Mesendoderm (in vitro differentiated cells): ENCODE results near the gene DSCAML1.

ENCODE experiments used
- DNase-seq: peaks from one replicate; pipeline ENCODE4 v3.0.0; 2013
- H2AK5ac ChIP-seq: 2 replicates; pipeline ENCODE4 v1.6.1; 2013; ENCODE audit warnings: low read length, inconsistent platforms
- H2BK120ac ChIP-seq: 2 replicates; pipeline ENCODE4 v1.6.1; 2013; ENCODE audit warnings: low read depth, mild to moderate bottlenecking, low read length, moderate library complexity, mixed read lengths
- H2BK15ac ChIP-seq: replicated peaks from 2 replicates; pipeline ENCODE4 v1.6.1; 2013; ENCODE audit warnings: low read depth, mild to moderate bottlenecking, moderate library complexity
- H2BK5ac ChIP-seq: 2 replicates; pipeline ENCODE4 v1.6.1; 2013; ENCODE audit warnings: low read length, inconsistent platforms
- H3K18ac ChIP-seq: 2 replicates; pipeline ENCODE4 v1.6.1; 2013; ENCODE audit warnings: mild to moderate bottlenecking, low read length, mixed read lengths
- H3K23ac ChIP-seq: one replicate; pipeline ENCODE4 v1.6.1; 2013; ENCODE audit warnings: low read length
- H3K27ac ChIP-seq: 2 replicates; pipeline ENCODE4 v1.5.1; 2013; ENCODE audit warnings: low read depth, mild to moderate bottlenecking, inconsistent platforms, low read length, moderate library complexity
- H3K27me3 ChIP-seq: 2 replicates; pipeline ENCODE4 v1.6.1; 2013; ENCODE audit warnings: low read length, control low read depth, mild to moderate bottlenecking, inconsistent platforms; ENCODE audit not compliant: insufficient read depth, poor library complexity
- H3K36me3 ChIP-seq: 2 replicates; pipeline ENCODE4 v1.6.1; 2013; ENCODE audit warnings: low read length, inconsistent platforms; ENCODE audit not compliant: control insufficient read depth, insufficient read depth
- H3K4ac ChIP-seq: one replicate; pipeline ENCODE4 v1.6.1; 2013; ENCODE audit warnings: low read depth, mild to moderate bottlenecking, low read length, moderate library complexity
- H3K4me1 ChIP-seq: 2 replicates; pipeline ENCODE4 v1.6.1; 2013; ENCODE audit warnings: low read depth, low read length, inconsistent platforms; ENCODE audit not compliant: control insufficient read depth
- H3K4me2 ChIP-seq: 2 replicates; pipeline ENCODE4 v1.6.1; 2013; ENCODE audit warnings: low read length
- H3K4me3 ChIP-seq: 2 replicates; pipeline ENCODE4 v1.5.1; 2013; ENCODE audit warnings: mild to moderate bottlenecking, low read length
- H3K56ac ChIP-seq: one replicate; pipeline ENCODE4 v1.6.1; 2013; ENCODE audit warnings: low read length
- H3K79me1 ChIP-seq: 2 replicates; pipeline ENCODE4 v1.6.1; 2013; ENCODE audit warnings: low read length, inconsistent platforms
- H3K79me2 ChIP-seq: 2 replicates; pipeline ENCODE4 v1.6.1; 2013; ENCODE audit warnings: mild to moderate bottlenecking, low read length; ENCODE audit not compliant: control insufficient read depth, insufficient read depth
- H3K9ac ChIP-seq: 2 replicates; pipeline ENCODE4 v1.6.1; 2013; ENCODE audit warnings: low read length, inconsistent platforms
- H4K5ac ChIP-seq: one replicate; pipeline ENCODE4 v1.6.1; 2013; ENCODE audit warnings: low read length
- H4K8ac ChIP-seq: one replicate; pipeline ENCODE4 v1.6.1; 2013; ENCODE audit warnings: low read depth, mild to moderate bottlenecking, control low read depth, low read length, moderate library complexity
- WGBS: extraction: QIAGEN DNeasy Blood & Tissue Kit; methylation state at CpG from one replicate; pipeline ENCODE4 v1.1.7; 2013; ENCODE audit warnings: low lambda C conversion rate, missing lambda C conversion rate; ENCODE audit not compliant: insufficient coverage; ENCODE audit errors: extremely low coverage; 5-methylcytosine and 5-hydroxymethylcytosine counted together

Gene DSCAML1

DNA sequence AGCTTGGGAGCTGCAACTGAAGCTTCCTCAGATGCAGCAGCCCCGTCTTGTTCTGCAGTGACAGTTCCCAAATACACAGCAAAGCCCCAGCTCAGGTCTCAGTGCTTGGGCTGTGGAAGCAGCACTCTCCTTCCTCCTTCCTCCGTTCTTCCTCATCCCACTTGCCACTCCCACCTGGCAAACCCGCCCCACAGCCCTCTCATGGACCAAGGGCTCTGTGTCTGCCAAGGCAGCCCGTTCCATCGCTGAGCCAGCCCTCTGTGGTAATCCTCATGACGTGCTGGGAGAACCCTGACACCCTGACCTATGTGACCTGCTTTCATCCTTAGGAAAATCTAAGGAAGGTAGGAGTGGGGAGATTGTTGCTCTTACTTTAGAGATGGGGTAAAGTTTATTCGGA, 157.0 kb downstream of the DSCAML1 start:
- H4K8ac ChIP-seq = no peak overlapping the region
- no peak overlapping the region for H2BK120ac ChIP-seq
- H4K5ac ChIP-seq = no peak overlapping the region
- no peaks in the 10 kb centered on the region for H3K36me3 ChIP-seq
- no peak overlapping the region for H2AK5ac ChIP-seq
- H2BK15ac ChIP-seq = no peak overlapping the region
- no peak overlapping the region for H3K4me2 ChIP-seq
- H3K4me1 ChIP-seq = no peaks in the 10 kb centered on the region
- WGBS = no CpG with 5 or more reads among the region's 7 CpGs
- no peaks in the 10 kb centered on the region for H3K79me1 ChIP-seq
- H3K23ac ChIP-seq = no peak overlapping the region
- H2BK5ac ChIP-seq = no peak overlapping the region
- no peak for DNase-seq
- no peak overlapping the region for H3K27ac ChIP-seq
- no peaks in the 10 kb centered on the region for H3K79me2 ChIP-seq
- no peaks in the 10 kb centered on the region for H3K27me3 ChIP-seq
- no peak overlapping the region for H3K18ac ChIP-seq
- H3K56ac ChIP-seq = no peak overlapping the region
- H3K9ac ChIP-seq = no peak overlapping the region
- H3K4me3 ChIP-seq = no peak overlapping the region
- no peak overlapping the region for H3K4ac ChIP-seq

DNA sequence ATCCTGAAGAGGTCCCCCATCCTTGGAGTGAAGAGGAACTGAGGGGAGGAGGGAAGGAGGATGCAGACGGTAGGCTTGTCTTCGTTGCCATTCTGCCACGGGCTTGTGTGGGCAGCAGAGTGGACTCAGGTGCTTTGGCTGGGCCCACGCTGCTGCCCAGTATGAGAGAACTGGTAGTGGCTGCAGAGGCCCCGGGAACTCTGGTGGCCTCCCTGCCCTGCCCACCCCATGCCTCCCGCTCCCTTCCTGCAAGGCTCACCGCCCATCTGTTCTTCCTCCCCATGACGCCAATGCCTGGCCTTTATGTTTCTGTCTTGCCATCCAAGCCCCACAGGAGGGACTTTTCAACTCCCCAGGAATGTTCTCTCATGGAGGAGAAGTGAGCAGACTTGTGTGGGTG, 157.4 kb downstream of the DSCAML1 start:
- Histone ChIP-seq H2BK15ac (no peak overlapping the region), H3K4me1 (no peaks in the 10 kb centered on the region), H4K8ac (no peak overlapping the region), H3K18ac (no peak overlapping the region), H3K4me2 (no peak overlapping the region), H3K56ac (no peak overlapping the region), H3K79me2 (no peaks in the 10 kb centered on the region), H3K79me1 (no peaks in the 10 kb centered on the region), H3K9ac (no peak overlapping the region), H2BK5ac (no peak overlapping the region), H3K27ac (no peak overlapping the region), H3K36me3 (no peaks in the 10 kb centered on the region), H3K4me3 (no peak overlapping the region), H2AK5ac (no peak overlapping the region), H3K4ac (no peak overlapping the region), H3K27me3 (no peaks in the 10 kb centered on the region), H4K5ac (no peak overlapping the region), H3K23ac (no peak overlapping the region), H2BK120ac (no peak overlapping the region)
- DNase-seq = no peak
- WGBS = no CpG with 5 or more reads among the region's 8 CpGs

DNA sequence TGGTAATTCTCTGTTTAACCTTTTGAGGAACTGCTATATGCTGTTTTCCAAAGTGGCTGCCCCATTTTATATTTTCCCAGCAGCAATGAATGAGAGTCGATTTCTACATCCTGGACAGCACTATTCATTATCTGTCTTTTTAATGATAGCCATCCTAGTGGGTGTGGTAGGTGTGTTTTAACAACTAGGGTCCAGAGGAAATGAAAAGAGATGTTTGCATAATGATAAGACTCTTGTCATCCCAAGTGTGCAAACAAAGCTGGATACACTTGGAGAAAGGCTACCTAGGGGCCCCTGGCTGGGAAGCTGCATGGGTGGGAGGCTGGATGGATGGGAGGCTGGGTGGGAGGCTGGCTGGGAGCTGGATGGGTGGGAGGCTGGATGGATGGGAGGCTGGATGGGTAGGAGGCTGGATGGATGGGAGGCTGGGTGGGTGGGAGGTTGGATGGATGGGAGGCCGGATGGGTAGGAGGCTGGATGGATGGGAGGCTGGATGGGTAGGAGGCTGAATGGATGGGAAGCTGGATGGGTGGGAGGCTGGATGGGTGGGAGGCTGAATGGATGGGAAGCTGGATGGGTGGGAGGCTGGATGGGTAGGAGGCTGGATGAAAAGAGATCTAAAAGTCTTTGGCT, 158.0 kb downstream of the DSCAML1 start:
- no peaks in the 10 kb centered on the region for H3K79me1 ChIP-seq
- H3K4me2 ChIP-seq = no peak overlapping the region
- no peak overlapping the region for H3K9ac ChIP-seq
- H3K56ac ChIP-seq = no peak overlapping the region
- H2AK5ac ChIP-seq = no peak overlapping the region
- no peaks in the 10 kb centered on the region for H3K79me2 ChIP-seq
- H2BK120ac ChIP-seq = no peak overlapping the region
- DNase-seq = no peak
- H4K5ac ChIP-seq = no peak overlapping the region
- no peak overlapping the region for H4K8ac ChIP-seq
- H3K18ac ChIP-seq = no peak overlapping the region
- no peaks in the 10 kb centered on the region for H3K27me3 ChIP-seq
- no peak overlapping the region for H3K4ac ChIP-seq
- no peak overlapping the region for H2BK5ac ChIP-seq
- H3K36me3 ChIP-seq = no peaks in the 10 kb centered on the region
- H3K4me1 ChIP-seq = no peaks in the 10 kb centered on the region
- WGBS = no CpG with 5 or more reads among the region's 2 CpGs
- no peak overlapping the region for H3K27ac ChIP-seq
- no peak overlapping the region for H2BK15ac ChIP-seq
- H3K4me3 ChIP-seq = no peak overlapping the region
- no peak overlapping the region for H3K23ac ChIP-seq

DNA sequence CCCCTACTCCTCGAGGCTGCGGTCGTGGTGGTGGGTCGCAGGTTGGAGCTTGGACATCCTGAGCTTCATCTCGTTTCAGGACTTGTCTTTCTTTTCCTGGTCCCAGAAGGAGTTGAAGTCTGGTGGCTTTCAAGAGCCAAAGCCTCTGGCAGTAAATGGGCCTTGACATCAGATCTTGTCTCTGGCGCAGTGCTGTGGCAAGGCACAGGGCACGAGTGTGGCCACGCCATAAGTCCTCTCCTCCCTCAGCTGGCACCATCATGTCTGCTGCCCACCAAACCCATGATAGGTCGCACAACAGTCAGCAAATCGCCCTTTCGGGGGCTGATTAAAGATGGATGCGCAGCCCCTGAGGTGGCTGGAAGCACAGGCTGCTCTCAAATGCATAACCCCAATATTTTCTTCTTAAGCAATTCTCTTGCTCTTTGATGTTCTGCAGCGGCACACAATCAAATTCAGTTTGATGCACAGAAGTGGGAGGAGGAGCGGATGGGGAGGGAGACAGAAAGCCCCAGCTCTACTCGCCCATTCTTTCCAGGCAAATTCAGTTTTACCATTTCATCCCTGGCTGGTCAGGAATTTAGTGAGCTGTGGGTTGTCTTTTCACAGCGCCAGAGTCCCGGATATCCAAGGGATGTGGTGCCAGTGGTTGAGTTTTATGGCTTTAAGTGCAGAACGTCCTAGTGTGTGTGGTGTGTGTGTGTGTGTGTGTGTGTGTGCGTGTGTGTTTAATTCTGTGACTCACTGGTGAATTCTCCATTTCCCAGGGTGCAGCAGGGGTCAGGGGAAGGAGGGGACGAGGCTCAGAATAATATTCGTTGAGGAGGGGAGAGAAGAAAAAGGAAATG, 162.0 kb downstream of the DSCAML1 start:
- H3K27me3 ChIP-seq = no peaks in the 10 kb centered on the region

DNA sequence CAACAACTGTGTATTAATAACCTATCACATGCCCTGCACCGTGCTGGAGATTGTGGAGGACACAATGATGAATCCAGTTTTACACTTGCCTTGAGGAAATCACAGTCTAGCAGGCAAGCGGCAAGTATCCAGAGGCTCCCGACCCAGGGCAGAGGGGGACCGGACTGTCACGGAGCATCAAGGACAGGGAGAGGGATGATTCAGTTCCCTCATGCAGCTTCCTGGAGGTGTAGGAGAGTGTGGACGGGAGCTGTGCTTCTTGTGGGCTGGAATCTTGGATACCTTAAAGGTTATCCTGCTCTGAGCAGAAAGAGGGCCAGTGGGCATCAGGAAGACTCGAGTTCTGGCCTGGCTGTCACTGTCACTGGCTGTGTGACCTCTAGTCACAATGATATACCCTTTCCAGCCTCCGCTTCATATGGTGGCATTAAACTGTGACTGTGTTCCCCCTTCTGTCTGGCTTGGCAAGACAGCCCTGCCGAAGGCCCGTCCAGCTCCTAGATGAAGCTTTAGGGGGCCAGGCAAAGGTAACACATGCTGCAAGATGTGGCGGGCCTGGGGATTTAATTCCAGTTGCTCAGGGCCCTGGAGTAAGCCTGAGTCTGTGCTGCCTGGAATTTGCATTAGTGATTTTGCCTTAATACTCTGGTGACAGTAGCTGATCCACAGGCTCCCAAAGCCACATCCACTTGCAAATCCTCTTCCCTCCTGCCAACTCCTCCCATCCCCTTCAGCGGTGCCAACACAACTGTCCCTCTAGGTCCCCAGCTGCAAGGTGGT, 162.8 kb downstream of the DSCAML1 start:
- Histone ChIP-seq H3K79me1 (no peaks in the 10 kb centered on the region), H2BK15ac (no peak overlapping the region), H3K36me3 (no peaks in the 10 kb centered on the region), H2AK5ac (no peak overlapping the region), H2BK5ac (no peak overlapping the region), H3K4me3 (no peak overlapping the region), H3K27ac (no peak overlapping the region), H3K27me3 (no peaks in the 10 kb centered on the region), H4K5ac (no peak overlapping the region), H4K8ac (no peak overlapping the region), H3K23ac (no peak overlapping the region), H3K9ac (no peak overlapping the region), H3K18ac (no peak overlapping the region), H3K79me2 (no peaks in the 10 kb centered on the region), H2BK120ac (no peak overlapping the region), H3K4me1 (no peaks in the 10 kb centered on the region), H3K56ac (no peak overlapping the region), H3K4me2 (no peak overlapping the region), H3K4ac (no peak overlapping the region)
- DNase-seq = no peak
- WGBS = no CpG with 5 or more reads among the region's 12 CpGs

More for the DNA sequence above, 162.0 kb downstream of the DSCAML1 start:
- Histone ChIP-seq H3K79me2 (no peaks in the 10 kb centered on the region), H3K36me3 (no peaks in the 10 kb centered on the region), H4K5ac (no peak overlapping the region), H2BK15ac (no peak overlapping the region), H3K4me2 (no peak overlapping the region), H3K4me3 (no peak overlapping the region), H3K79me1 (no peaks in the 10 kb centered on the region), H3K4me1 (no peaks in the 10 kb centered on the region), H3K4ac (no peak overlapping the region), H3K27ac (no peak overlapping the region), H3K18ac (no peak overlapping the region), H4K8ac (no peak overlapping the region), H3K9ac (no peak overlapping the region), H3K23ac (no peak overlapping the region), H2AK5ac (no peak overlapping the region), H3K56ac (no peak overlapping the region), H2BK5ac (no peak overlapping the region), H2BK120ac (no peak overlapping the region)
- WGBS = no CpG with 5 or more reads among the region's 21 CpGs
- no peak for DNase-seq
